Hepatocyte (in vitro differentiated cells): ENCODE results near the gene PDZD8. TPM values are rescaled to one million over a fixed set of nuclear protein-coding genes. Genes with fewer than 3 reads are reported as not detected.

Source experiments
- DNase-seq: peaks from one replicate; pipeline ENCODE4 v3.0.0-alpha.2; 2016; ENCODE audit warnings: low spot score
- H2AFZ ChIP-seq: fragments of 200-600 bp; sonication (generic); 2 replicates; pipeline ENCODE4 v1.6.0; 2016; ENCODE audit warnings: antibody characterized with exemption, mild to moderate bottlenecking
- H3K27ac ChIP-seq: fragments of 200-600 bp; sonication (generic); 2 replicates; pipeline ENCODE4 v1.5.1; 2016; ENCODE audit warnings: mild to moderate bottlenecking
- H3K27me3 ChIP-seq: fragments of 200-600 bp; sonication (generic); 2 replicates; pipeline ENCODE4 v1.6.1; 2016
- H3K36me3 ChIP-seq: fragments of 200-600 bp; sonication (generic); replicated peaks from 2 replicates; pipeline ENCODE4 v1.5.1; 2016; ENCODE audit warnings: low read depth; ENCODE audit not compliant: insufficient read depth
- H3K4me1 ChIP-seq: fragments of 200-600 bp; sonication (generic); 2 replicates; pipeline ENCODE4 v1.5.1; 2016; ENCODE audit warnings: mild to moderate bottlenecking, moderate library complexity; ENCODE audit not compliant: insufficient read depth
- H3K4me2 ChIP-seq: fragments of 200-600 bp; sonication (generic); 2 replicates; pipeline ENCODE4 v1.6.0; 2016
- H3K4me3 ChIP-seq: fragments of 200-600 bp; sonication (generic); 2 replicates; pipeline ENCODE4 v1.5.1; 2016; ENCODE audit warnings: mild to moderate bottlenecking
- H3K79me2 ChIP-seq: fragments of 200-600 bp; sonication (generic); 2 replicates; pipeline ENCODE4 v1.6.0; 2017; ENCODE audit warnings: mild to moderate bottlenecking
- H3K9me2 ChIP-seq: fragments of 200-600 bp; sonication (generic); replicated peaks from 2 replicates; pipeline ENCODE4 v1.6.0; 2017; ENCODE audit warnings: mild to moderate bottlenecking; ENCODE audit not compliant: insufficient read depth
- H3K9me3 ChIP-seq: fragments of 200-600 bp; sonication (generic); 2 replicates; pipeline ENCODE4 v1.5.1; 2016; ENCODE audit warnings: low read depth, mild to moderate bottlenecking
- H4K20me1 ChIP-seq: fragments of 200-600 bp; sonication (generic); 2 replicates; pipeline ENCODE4 v1.6.0; 2016; ENCODE audit warnings: mild to moderate bottlenecking; ENCODE audit not compliant: insufficient read depth, poor library complexity, severe bottlenecking
- CTCF ChIP-seq: fragments of 200-600 bp; sonication (generic); IDR thresholded peaks from 2 replicates; pipeline ENCODE4 v1.5.1; 2016; ENCODE audit warnings: antibody characterized with exemption, mild to moderate bottlenecking; ENCODE audit not compliant: poor library complexity
- EZH2 ChIP-seq: fragments of 200-600 bp; sonication (generic); IDR thresholded peaks from 2 replicates; pipeline ENCODE4 v1.6.1; 2016; ENCODE audit warnings: antibody characterized with exemption, mild to moderate bottlenecking, borderline replicate concordance
- EZH2phosphoT487 ChIP-seq: fragments of 200-600 bp; sonication (generic); IDR thresholded peaks from one replicate; pipeline ENCODE4 v1.6.1; 2018; ENCODE audit warnings: antibody characterized with exemption, mild to moderate bottlenecking, low read depth, moderate library complexity; ENCODE audit not compliant: unreplicated experiment, severe bottlenecking
- WGBS: methylation state at CpG from one replicate; pipeline ENCODE4 v1.1.6; 2016; ENCODE audit warnings: low lambda C conversion rate; ENCODE audit errors: missing lambda C conversion rate; 5-methylcytosine and 5-hydroxymethylcytosine counted together
- polyA plus RNA-seq: library from polyadenylated mRNA; unstranded; fragments of >200 nt; fragmentation: Nextera tagmentation; extraction: Ambion mirVana; gene quantifications from 2 replicates; pipeline ENCODE4 v1.2.1, GENCODE V29; 2016
- total RNA-seq: library from RNA; depleted of rRNA; stranded (reverse); fragments of >200 nt; gene quantifications from 2 replicates; pipeline ENCODE4 v1.2.3, GENCODE V29; 2014

PDZD8 gene
- total and polyA plus RNA-seq, 2 experiments from 2014 or later = 12.9 to 77.2 TPM

GRCh38 chr10:117254338-117254737 is 120.9 kb downstream of the PDZD8 start:
- no peak overlapping the region for H3K4me2 ChIP-seq
- TF ChIP-seq EZH2 = no peak
- no peak for TF ChIP-seq CTCF
- TF ChIP-seq EZH2phosphoT487 = no peak
- H4K20me1 ChIP-seq = no peaks in the 10 kb centered on the region
- no peak overlapping the region for H2AFZ ChIP-seq
- H3K36me3 ChIP-seq = no peaks in the 10 kb centered on the region
- no peak overlapping the region for H3K27ac ChIP-seq
- no peaks in the 10 kb centered on the region for H3K9me2 ChIP-seq
- no peaks in the 10 kb centered on the region for H3K9me3 ChIP-seq
- H3K4me1 ChIP-seq = peaks cover 3% of the 10 kb centered on the region
- DNase-seq = no peak
- no peaks in the 10 kb centered on the region for H3K27me3 ChIP-seq
- H3K4me3 ChIP-seq = no peak overlapping the region
- no peaks in the 10 kb centered on the region for H3K79me2 ChIP-seq
- 82% methylated on average over 9 of the region's 9 CpGs for WGBS

GRCh38 chr10:117253908-117254307 is 121.3 kb downstream of the PDZD8 start:
- H3K79me2 ChIP-seq = no peaks in the 10 kb centered on the region
- H3K27ac ChIP-seq = no peak overlapping the region
- no peaks in the 10 kb centered on the region for H4K20me1 ChIP-seq
- H3K27me3 ChIP-seq = no peaks in the 10 kb centered on the region
- H3K4me2 ChIP-seq = no peak overlapping the region
- peaks cover 7% of the 10 kb centered on the region for H3K4me1 ChIP-seq
- WGBS = 81% methylated on average over 9 of the region's 9 CpGs
- no peak for DNase-seq
- H3K36me3 ChIP-seq = no peaks in the 10 kb centered on the region
- no peak overlapping the region for H2AFZ ChIP-seq
- H3K4me3 ChIP-seq = no peak overlapping the region
- TF ChIP-seq EZH2 = no peak
- TF ChIP-seq CTCF = no peak
- TF ChIP-seq EZH2phosphoT487 = no peak
- no peaks in the 10 kb centered on the region for H3K9me2 ChIP-seq
- H3K9me3 ChIP-seq = no peaks in the 10 kb centered on the region

GRCh38 chr10:117250411-117250810 is 124.8 kb downstream of the PDZD8 start:
- H3K79me2 ChIP-seq = no peaks in the 10 kb centered on the region
- H3K36me3 ChIP-seq = no peaks in the 10 kb centered on the region
- TF ChIP-seq CTCF = no peak
- TF ChIP-seq EZH2phosphoT487 = no peak
- TF ChIP-seq EZH2 = no peak
- peaks cover 7% of the 10 kb centered on the region for H3K27me3 ChIP-seq
- no peak overlapping the region for H3K27ac ChIP-seq
- no peak overlapping the region for H3K4me3 ChIP-seq
- no peaks in the 10 kb centered on the region for H3K9me3 ChIP-seq
- H2AFZ ChIP-seq = no peak overlapping the region
- WGBS = 81% methylated on average over 7 of the region's 7 CpGs
- no peaks in the 10 kb centered on the region for H4K20me1 ChIP-seq
- H3K4me2 ChIP-seq = no peak overlapping the region
- no peak for DNase-seq
- H3K9me2 ChIP-seq = no peaks in the 10 kb centered on the region
- peaks cover 10% of the 10 kb centered on the region for H3K4me1 ChIP-seq
